T1000 (cell line): ENCODE data around the gene ATIC.

Experiments used
- DNase-seq: peaks from one replicate; lab custom pipeline; 2025; ENCODE audit warnings: mixed read lengths; lab: John Stamatoyannopoulos, UW

The ATIC gene

DNA sequence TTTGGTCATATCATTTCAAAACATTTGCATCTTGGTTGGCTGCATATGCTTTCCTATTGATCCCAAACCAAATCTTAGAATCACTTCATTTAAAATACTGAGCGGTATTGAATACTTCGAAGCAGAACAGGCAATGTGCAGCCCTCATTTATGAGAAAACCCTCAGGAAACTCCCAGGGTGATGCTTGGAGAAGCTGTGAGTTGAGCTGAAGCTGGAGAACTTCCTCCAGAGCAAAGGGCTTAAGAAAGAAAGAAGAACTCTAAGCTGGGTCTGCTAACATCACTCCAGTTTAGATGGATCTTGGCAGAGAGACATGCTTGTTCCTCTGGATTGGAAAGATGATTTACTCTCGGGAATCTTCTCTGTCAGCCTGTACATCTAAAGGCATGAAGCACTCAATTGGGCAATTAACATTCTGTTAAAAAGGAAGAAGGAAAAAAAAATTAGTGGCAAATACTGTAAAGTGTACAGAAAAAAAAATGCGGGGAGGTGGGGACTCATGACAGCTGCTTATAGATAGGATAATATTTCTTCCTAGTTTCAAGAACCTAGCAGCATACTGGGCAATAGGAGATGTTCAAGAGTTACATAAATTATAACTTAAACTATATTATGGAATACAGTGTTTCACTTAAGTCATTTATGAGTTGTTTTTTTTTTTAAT lies 49.5 kb downstream of the ATIC start:
- DNase-seq: no peak

DNA sequence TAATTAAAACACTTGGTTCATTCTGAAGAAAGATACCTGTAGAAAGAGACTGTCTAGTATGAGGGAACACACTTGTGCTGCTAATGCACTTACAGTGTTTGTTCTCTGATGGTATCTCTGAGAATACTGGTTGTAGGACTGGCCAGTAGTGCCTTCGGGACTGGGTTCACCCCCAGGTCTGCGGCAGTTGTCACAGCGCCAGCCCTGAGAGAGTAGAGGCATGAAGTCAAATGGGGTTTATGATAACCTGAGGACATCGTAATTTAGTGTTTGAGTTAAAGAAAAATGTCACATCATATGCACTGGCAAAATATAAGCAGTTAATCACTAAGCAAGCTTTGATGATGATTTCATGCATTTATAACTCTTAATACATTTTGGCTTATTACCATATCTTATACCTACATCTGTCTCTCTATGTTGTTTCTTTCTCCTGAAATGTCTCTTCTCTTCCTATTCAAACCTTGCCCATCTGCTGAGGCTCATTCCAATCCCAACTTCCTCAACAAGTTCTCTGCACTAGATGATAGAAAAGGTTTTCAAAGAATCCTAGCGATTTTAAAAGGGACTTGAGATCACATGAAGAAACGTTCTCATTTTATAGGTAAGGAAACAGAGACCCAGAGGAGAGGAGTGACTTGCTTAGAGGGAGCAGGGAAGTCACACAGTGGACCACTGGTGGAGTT lies 50.2 kb downstream of the ATIC start:
- DNase-seq: no peak

DNA sequence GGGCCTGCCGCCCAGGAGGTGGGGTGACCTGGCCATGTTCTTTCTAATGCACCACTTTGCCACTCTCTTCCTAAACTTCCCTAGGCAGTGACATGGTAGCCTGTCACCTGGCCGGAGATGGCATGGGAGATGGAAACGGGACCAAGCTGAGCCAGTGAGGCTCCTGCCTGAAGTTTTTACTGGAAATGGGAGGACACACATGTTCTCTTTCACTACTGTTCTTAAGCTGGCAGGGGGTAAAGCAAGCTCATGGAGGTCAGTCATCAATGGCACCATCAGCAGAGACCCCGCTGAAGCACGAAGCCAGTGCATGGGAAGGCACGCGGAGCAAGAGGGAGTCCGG lies 50.7 kb downstream of the ATIC start:
- DNase-seq: no peak

DNA sequence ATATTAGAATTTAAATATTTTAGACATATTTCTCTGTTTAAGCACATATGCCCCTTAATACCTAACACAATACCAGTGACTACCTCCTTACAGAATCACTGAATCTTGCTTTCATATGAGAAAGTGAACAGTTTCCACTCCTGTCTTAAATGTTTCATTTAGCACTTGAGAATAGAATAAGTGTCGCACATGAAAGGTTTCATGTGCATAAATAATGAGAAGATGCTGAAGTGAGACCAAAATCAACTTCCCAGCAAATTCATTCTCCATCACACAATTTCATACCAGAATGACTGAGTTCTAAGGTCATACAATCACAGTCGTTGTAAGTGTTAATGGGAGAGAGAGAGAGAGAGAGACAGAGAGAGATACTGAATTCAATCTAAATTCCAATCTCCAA lies 51.2 kb downstream of the ATIC start:
- no peak for DNase-seq

DNA sequence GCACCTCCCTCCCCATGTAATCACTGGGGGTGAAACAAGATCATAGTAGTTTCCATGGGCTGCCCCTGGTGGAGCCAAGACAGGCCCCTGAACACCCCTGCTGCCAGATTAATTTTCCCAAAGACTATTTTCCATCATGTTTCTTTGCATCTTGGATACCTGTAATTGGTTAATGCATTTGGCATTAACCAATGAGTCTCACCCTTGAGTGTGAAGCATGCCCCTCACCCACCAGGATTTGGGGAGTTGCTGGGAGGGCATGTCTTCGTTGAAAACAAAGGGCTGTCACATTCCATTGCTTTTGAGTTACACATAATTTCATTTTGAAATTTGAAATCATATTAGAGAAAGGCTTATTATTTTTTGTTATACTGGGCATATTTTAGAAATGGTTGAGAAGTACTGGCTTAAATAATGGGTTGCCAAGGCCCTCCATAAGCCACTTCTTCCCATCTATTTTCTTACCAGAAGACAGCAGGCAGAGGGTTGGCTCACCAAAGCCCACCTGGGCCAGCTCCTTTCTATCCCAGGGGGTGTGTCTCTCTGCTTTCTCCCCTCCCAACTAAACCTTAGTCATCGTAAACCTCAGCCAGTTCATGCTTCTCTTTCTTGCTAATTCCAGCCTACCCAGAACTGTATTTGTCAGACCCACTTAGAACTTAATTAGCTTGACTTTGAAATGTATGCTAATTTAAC lies 51.8 kb downstream of the ATIC start:
- no peak for DNase-seq

DNA sequence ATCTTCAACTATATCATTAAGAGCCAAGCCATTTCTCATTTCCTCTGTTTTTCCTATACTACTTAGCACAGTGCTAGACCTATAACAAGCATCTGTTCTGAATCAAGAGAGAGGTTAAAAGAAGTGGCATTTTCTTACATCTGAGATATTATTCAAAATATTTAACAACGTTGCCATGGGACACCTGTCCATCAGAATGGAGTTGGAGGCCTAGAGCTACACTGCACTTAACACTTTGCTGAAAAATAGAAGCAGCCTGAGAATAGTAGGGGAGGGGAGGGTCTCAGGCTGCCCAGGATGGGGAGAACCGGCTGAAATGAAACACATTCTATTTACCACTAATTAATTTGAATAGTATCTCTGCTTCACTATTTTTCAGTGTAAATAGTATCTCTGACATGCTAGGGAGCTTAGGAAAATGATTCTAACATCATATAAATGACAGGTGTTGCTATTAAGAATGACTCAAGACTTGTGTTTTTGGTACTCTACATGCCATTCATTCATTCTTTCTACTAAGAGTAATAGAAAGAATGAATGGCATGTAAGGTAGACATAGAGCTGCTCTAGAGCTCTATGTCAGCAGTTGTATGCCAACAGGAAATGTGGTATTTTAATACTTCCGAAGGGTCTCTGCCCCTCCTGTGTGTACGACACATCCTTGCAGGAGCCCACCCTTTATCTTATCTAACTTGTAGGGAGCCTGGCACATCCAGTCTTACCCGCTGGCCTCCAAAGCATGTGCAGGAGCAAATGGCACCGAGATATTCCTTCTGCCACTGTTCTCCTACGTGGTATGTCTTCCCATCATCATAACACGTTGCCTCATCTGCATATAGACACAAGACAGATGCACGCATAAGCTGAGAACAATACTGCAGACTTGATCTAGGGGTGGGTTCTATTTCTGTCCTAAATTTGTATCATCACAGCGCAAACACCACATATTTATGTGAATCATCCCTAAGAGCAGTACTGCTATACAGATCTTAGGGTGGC lies 52.6 kb downstream of the ATIC start:
- DNase-seq: no peak

DNA sequence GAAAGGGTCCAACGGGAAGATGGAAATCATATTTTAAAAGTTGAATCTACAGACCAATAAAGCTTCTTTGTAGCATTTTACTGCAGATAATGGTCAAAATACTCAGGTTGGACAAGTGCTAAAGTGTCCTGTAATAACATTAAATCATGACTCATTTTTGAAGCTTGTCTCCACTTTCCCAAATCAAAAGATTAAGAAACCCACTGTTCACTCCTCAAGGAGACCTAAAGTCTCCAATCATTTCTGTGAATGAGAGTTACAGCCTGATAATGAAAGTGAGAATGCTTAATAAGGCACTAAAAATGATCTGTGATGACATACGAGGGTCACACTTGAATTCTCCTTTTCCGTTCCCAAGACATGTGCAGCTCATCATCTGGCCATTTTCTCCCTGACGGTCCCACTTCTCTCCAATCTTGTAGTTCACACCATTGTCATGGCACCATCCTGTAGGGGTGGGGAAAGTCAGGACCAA lies 53.4 kb downstream of the ATIC start:
- DNase-seq: no peak

DNA sequence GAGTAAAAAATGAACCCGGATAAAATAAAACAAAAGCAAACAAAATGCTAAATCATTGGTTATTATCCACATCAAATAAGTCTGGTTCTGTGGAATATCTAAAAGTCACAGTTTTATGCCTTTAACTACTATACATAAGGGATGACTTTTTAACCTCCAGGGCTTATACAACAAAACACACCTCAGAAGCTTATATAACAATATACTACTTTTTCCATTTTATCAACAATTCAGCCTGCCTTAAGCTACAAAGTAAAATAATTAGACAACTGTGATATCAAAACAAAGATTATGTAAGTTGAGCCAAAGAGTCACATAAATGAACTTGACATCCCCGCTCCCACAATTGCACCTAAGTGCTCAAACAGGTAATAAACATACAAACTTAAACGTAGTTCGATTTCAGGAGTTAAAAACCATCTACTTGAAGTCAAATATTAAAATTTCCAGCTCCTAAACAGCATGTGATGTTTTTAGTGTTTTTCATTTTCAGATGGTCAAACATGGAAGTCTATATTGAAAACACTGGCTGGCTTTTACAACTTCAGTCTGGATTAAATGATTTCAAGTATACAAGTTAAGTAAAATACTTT lies 54.7 kb downstream of the ATIC start:
- DNase-seq: no peak

DNA sequence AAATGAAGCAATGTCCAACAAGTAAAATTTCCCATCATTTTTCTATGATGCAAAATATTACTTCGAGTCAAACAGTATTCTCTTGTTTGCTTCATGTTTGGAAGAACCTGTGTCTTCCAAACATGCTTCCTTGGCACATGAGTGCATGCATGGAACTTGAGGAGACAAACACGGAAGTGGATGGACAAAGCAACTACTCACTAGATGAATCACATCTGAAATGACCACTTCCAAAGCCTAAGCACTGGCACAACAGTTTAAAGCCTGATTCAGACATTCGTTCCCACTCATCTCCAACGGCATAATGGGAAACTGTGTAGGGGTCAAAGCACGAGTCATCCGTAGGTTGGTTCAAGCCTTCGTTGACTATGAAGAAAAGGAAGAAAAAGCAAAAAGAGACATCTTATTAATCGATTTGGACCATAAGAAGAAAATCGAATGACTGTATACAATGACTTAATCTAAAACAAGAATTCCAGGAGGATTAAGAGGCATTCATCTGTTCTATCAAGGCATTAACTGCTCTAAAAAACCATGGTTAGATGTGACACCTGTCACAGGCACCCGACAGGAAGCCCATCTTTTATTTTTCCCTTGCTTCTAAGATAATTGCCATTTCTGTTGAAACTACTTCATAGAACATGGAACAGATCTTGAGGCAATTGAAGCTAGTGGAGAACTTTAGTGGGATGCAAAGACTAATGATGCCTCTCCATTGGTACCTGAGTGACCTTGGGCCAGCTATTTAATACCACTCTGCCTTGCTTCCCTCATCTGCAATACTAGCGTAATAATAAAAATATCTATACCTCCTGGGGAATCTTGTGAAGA lies 56.0 kb downstream of the ATIC start:
- DNase-seq: no peak

DNA sequence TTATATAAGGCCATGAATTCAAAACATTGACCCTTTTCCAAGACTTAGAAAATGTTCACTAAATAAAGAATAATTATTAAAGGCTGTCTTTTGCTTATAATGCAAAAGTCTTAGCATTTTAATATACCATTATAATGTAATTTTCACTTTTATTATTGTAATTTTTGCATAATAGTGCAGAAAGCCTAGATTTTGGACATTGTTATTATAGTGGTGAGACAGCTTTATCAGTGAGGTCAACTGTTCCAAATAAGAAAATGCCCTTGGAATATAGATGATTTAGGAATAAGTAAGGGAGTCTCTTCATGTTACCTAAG lies 56.6 kb downstream of the ATIC start:
- no peak for DNase-seq

DNA sequence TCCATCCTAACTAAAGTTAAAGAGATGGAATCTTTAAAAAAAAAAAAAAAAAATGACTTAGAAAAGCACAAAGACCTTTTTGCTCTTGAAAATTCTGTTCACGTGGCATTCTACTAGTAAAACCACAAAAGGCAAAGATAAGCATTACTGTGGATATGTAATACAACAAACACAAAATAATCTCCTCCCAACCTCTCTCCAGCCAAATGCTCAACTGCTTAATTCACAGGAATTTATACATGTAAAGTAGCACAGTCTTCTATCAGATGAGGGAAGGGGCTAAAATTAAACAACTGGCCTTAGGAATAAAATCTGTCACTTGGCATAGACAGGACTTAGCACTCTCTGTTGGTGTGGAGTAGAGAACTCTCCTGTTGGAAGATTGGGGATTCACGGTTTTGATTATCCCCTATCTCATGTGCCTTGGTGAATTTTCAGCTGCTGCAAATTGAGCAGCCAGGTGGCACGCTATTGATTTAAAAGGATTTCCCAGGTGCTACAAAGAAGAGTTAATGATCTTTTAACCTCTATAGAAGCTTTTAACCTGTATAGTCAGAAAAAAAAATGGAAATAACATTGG lies 57.4 kb downstream of the ATIC start:
- DNase-seq: no peak

DNA sequence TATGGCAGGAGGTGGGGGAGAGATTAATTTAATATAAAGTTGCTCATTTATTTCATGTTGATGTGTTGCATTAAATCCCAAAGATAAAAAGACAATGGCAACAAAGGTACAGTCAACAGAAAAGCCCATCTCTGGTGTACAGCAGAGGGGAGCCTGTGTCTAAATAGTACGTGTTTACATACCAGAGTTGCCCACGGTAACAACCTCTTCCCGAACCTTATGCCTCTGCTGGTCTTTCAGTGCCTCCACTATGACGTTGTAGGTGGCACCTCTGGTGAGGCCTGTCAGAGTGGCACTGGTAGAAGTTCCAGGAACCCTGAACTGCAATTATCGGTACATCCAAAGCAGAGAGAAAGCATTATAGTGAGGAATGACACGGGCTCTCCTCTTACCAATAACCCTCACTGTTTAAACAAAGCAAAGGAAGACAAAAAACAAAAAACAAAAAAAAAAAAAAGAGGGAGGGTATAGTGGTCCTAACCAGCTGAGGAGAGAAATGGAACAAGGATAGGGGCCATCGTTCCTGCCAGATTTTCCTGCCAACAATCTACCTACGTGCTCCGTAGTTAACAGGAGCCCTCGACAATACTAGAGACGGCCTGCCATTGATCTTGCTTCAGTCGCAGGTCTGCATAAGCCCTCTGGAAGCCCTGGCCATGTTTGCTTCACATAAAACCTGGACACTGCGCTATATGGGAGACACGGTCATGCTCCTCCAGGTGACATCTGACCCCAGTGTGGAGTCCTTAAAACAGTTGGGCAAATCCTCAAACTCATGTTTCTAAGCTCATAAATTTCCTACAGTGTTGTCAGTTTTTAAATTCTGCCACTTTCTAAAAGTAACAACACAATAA lies 58.5 kb downstream of the ATIC start:
- DNase-seq: no peak

DNA sequence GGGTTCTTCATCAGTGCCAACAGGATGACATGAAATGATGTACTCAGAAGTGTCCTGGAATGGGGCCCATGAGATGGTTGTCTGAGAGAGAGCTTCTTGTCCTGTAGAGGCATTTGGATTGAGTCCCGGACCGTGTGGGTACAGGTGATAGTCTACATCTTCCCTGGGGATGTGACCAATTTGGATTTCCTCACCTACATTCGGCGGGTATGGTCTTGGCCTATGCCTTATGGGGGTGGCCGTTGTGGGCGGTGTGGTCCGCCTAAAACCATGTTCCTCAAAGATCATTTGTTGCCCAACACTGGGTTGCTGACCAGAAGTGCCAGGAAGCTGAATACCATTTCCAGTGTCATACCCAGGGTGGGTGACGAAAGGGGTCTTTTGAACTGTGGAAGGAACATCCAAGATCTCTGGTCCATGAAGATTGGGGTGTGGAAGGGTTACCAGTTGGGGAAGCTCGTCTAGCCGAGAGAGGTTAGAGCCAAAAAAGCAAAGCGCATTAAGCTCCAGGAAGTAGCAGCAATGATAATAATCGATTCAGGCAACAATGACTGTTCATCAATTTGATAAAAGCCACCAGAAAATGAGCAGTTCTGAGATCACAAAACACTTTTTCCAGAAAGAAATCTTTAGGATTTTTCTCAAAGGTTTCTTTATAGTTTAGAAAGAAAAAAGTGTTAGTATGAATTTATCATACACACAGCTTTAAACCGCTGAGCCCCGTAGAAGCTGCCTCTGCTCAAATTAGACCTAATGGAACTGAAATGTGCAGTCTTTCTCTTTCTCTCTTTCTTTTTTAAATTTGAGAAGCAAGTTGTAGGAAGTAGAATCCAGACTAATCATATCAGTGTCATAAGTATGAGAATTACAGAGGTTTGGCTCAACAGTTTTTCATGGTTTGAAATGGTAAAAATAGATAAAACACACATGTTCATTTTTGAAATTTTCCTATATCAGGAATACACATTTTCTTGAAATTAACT lies 60.3 kb downstream of the ATIC start:
- DNase-seq: no peak

DNA sequence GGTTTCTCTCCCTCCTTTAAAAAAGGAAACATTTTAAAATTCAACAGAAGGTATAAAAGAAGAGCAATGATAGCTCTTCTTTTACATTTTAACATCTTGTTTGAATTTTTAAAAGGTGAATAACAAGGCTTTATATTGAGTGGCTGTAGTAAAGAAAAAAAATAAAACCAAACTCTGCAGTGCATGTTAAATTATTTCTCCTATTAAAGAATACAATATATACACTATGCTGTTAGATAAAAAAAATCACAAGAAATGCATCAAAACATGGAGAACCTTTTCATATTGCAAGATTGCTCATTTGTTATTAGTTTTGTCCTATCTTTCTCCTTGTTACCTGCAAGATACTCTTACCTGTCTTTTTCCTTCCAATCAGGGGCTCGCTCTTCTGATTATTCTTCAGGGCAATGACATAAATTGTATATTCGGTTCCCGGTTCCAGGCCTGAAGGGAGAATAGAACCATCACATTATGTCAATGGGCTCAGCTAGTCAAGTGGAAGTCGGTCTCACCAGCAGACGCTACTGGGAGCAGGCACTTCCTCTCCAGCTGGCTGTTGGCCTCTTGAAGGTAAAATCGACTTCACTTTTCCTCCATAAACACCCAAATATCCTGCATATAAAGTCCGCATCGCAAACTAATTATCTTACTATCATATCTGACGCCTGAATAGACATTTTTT lies 61.2 kb downstream of the ATIC start:
- no peak for DNase-seq

DNA sequence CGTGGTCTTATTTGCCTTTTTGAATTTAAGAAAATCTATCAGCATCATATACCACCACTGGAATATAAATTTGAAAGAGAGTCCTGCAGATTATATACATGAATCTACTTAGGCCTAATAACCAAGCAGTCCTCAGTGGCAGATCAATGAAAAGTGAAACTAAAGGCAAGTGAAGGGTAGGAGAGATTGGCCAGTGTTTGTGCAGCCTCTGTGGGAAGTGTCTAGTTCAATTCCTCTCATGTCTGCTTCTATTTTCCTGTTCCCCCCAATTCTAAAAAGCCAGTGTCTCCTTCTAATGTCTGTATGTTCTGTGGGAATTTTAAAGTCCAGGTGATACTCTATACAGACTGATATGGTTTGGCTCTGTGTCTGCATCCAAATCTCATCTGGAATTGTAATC lies 62.1 kb downstream of the ATIC start:
- no peak for DNase-seq

DNA sequence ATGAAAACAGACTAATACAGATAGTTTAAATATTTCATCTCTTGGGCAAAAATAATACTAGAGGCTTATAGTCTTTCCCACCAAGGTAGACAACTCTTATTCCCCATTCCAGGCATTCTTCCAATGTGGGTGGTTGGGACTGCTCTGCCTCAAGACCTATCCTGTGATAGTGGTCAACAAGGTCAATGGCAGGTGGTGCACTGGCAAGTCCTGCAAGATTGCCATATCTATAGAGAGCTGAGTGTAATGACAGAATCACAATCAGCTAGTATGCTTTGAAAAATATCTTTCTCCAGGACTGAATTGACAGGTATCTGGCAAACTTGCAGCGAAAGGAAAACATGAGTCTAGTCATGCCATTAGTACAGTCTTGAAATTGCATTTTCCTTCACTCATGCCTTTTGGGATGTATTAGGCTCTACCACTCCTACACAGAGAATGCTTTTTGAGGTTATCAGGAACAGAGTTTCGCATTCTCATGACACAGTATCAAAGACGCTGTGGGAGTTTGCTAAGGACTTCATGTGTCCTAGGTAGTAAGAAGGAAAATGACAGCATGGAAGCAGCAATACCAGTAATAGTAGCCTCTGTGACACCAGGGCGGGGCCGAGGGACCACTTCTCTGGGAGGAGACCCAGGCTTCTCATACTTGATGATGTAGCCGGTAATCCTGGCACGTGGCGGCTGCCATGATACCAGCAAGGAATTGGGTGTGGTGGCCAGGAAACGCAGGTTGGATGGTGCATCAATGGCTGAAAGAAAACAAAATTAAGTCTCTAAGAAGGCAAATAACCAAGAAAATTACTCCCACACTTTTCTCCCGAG lies 63.0 kb downstream of the ATIC start:
- DNase-seq: no peak

DNA sequence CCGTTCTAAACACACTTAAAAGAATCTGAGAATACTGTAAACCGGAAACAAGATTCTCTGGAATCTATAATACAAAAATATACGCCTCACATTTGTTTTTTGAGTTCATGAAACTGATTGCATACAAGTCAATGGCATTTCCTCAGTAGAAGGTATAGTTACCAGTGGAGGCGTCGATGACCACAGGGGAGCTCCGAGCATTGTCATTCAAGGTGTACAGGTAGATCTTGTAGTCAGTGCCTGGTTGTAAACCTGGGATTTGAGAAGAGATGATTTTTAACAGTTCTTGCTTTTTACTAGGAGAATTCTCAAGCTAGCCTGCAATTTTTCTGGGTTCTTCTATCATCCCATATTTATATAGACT lies 63.6 kb downstream of the ATIC start:
- DNase-seq: no peak
